GM10248 (cell line): ENCODE measurements around the gene SUGP1.

ENCODE experiments used
- CTCF ChIA-PET: fragments of 300-600 bp; sonication (Branson Sonifier 250); formaldehyde crosslinking; extraction: SDS; loops from one replicate; lab custom pipeline; 2021; ENCODE audit warnings: antibody characterized with exemption; lab: Yijun Ruan, JAX
- POLR2A ChIA-PET: fragments of 350-650 bp; sonication (Branson Sonifier 250); formaldehyde crosslinking; extraction: SDS; loops from one replicate; lab custom pipeline; 2020; ENCODE audit warnings: antibody characterized with exemption; lab: Yijun Ruan, JAX
- DNase-seq: peaks from one replicate; pipeline ENCODE4 v3.0.0; 2012; ENCODE audit errors: extremely low spot score
- CTCF ChIP-seq: IDR thresholded peaks from 2 replicates; pipeline ENCODE4 v1.5.1; 2012; ENCODE audit warnings: mild to moderate bottlenecking, low read depth; ENCODE audit errors: extremely low read depth, missing control alignments, control extremely low read depth

SUGP1 gene

GRCh38 chr19:19305696-19306095 lies 14.6 kb downstream of the SUGP1 start:
- DNase-seq: no peak
- ChIA-PET CTCF (interaction anchor here (1.3 to 3.6 kb wide), 2 partner anchors 10 to 246 kb away, joined by 3 to 11 read pairs; no protein-coding TSS in a partner anchor), POLR2A (no interaction called here)
- TF ChIP-seq CTCF: no peak

- TF ChIP-seq CTCF: no peak
- ChIA-PET CTCF (interaction anchor here (1.3 to 3.6 kb wide), 2 partner anchors 10 to 246 kb away, joined by 3 to 11 read pairs; no protein-coding TSS in a partner anchor), POLR2A (no interaction called here)
- DNase-seq: no peak
Measured at GRCh38 chr19:19305066-19305465, 15.2 kb downstream of the SUGP1 start.

GRCh38 chr19:19304186-19304965 lies 15.9 kb downstream of the SUGP1 start:
- DNase-seq: no peak
- CTCF ChIA-PET: interaction anchor here (0.9 to 3.6 kb wide), 3 partner anchors 11 to 186 kb away, joined by 3 to 11 read pairs (median 3); no protein-coding TSS in a partner anchor
- POLR2A ChIA-PET: no interaction called here
- TF ChIP-seq CTCF: no peak

GRCh38 chr19:19303411-19303810 lies 16.9 kb downstream of the SUGP1 start:
- CTCF ChIA-PET: interaction anchor here (1.3 to 1.4 kb wide), 2 partner anchors 59 to 79 kb away, joined by 3 read pairs; no protein-coding TSS in a partner anchor
- DNase-seq: no peak
- POLR2A ChIA-PET: no interaction called here
- no peak for TF ChIP-seq CTCF

- TF ChIP-seq CTCF: no peak
- no peak for DNase-seq
- POLR2A ChIA-PET: interaction anchor here (0.6 kb wide), 1 partner anchor 105 kb away, joined by 7 read pairs; no protein-coding TSS in a partner anchor
- CTCF ChIA-PET: no interaction called here
Measured at GRCh38 chr19:19300613-19301012, 19.7 kb downstream of the SUGP1 start.

GRCh38 chr19:19297759-19298158 lies 22.6 kb downstream of the SUGP1 start:
- CTCF ChIA-PET: interaction anchor here (1.0 to 1.1 kb wide), 2 partner anchors 14 to 123 kb away, joined by 3 read pairs; no protein-coding TSS in a partner anchor
- POLR2A ChIA-PET: no interaction called here
- TF ChIP-seq CTCF: no peak
- DNase-seq: no peak
